ENCODE measurements around the gene EYS.

DNA sequence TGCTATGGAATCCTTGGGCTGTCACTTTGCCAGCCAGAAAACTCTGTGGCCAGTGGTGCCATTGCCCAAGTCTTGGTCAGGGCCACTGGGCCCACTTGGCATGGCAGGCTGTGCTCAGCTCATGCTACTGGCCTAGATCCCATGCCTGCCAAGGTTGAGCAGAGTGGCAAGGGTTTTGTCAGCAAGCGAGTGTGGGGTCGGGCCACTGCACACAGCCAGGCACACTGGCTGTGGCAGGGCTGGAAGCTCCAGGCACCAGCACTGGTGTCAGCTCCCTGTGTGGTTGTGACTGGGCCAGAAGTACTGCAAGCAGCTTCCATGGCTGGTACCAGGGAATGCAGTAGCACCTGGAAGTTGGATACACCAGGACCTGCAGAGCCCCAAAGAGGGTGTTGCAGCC is 846.8 kb downstream of the EYS start:
- TF ChIP-seq, protein P1, sequence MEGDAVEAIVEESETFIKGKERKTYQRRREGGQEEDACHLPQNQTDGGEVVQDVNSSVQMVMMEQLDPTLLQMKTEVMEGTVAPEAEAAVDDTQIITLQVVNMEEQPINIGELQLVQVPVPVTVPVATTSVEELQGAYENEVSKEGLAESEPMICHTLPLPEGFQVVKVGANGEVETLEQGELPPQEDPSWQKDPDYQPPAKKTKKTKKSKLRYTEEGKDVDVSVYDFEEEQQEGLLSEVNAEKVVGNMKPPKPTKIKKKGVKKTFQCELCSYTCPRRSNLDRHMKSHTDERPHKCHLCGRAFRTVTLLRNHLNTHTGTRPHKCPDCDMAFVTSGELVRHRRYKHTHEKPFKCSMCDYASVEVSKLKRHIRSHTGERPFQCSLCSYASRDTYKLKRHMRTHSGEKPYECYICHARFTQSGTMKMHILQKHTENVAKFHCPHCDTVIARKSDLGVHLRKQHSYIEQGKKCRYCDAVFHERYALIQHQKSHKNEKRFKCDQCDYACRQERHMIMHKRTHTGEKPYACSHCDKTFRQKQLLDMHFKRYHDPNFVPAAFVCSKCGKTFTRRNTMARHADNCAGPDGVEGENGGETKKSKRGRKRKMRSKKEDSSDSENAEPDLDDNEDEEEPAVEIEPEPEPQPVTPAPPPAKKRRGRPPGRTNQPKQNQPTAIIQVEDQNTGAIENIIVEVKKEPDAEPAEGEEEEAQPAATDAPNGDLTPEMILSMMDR (IDR thresholded peaks at IDR 0.05; ENCODE audit: low read depth, low read length, missing input control), result no peak
- TF ChIP-seq JUND (IDR thresholded peaks at IDR 0.05) (no peak), YY1 (IDR thresholded peaks at IDR 0.05) (no peak), TAF1 (conservative IDR thresholded peaks at IDR 0.05) (no peak), RAD21 (IDR thresholded peaks at IDR 0.05) (no peak), SP1 (IDR thresholded peaks at IDR 0.05) (no peak), GABPA (IDR thresholded peaks at IDR 0.05 in 1 of 2, conservative IDR thresholded peaks at IDR 0.05 in 1 of 2) (no peak), EGR1 (IDR thresholded peaks at IDR 0.05; ENCODE audit: low read depth in 2 of 2) (no peak), RXRA (IDR thresholded peaks at IDR 0.05) (no peak), HNF4A (conservative IDR thresholded peaks at IDR 0.05) (no peak), HNF4G (IDR thresholded peaks at IDR 0.05) (no peak)
- TF ChIP-seq, protein P2, sequence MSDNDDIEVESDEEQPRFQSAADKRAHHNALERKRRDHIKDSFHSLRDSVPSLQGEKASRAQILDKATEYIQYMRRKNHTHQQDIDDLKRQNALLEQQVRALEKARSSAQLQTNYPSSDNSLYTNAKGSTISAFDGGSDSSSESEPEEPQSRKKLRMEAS (IDR thresholded peaks at IDR 0.05), result no peak
- TF ChIP-seq, protein P3, sequence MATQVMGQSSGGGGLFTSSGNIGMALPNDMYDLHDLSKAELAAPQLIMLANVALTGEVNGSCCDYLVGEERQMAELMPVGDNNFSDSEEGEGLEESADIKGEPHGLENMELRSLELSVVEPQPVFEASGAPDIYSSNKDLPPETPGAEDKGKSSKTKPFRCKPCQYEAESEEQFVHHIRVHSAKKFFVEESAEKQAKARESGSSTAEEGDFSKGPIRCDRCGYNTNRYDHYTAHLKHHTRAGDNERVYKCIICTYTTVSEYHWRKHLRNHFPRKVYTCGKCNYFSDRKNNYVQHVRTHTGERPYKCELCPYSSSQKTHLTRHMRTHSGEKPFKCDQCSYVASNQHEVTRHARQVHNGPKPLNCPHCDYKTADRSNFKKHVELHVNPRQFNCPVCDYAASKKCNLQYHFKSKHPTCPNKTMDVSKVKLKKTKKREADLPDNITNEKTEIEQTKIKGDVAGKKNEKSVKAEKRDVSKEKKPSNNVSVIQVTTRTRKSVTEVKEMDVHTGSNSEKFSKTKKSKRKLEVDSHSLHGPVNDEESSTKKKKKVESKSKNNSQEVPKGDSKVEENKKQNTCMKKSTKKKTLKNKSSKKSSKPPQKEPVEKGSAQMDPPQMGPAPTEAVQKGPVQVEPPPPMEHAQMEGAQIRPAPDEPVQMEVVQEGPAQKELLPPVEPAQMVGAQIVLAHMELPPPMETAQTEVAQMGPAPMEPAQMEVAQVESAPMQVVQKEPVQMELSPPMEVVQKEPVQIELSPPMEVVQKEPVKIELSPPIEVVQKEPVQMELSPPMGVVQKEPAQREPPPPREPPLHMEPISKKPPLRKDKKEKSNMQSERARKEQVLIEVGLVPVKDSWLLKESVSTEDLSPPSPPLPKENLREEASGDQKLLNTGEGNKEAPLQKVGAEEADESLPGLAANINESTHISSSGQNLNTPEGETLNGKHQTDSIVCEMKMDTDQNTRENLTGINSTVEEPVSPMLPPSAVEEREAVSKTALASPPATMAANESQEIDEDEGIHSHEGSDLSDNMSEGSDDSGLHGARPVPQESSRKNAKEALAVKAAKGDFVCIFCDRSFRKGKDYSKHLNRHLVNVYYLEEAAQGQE (IDR thresholded peaks at IDR 0.05), result no peak
- TF ChIP-seq, protein P4, sequence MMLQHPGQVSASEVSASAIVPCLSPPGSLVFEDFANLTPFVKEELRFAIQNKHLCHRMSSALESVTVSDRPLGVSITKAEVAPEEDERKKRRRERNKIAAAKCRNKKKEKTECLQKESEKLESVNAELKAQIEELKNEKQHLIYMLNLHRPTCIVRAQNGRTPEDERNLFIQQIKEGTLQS (IDR thresholded peaks at IDR 0.05), result no peak
